Measurements from ENCODE around the gene PIEZO1. TPM values are rescaled to one million over a fixed set of nuclear protein-coding genes. Genes with fewer than 3 reads are reported as not detected.

Gene PIEZO1
- total and polyA plus RNA-seq, 10 of the 15 experiments (the other 5 are each of a cell fraction or from before 2014, with no cell fraction given) = 1.3 to 169 (median 33.4) TPM

DNA sequence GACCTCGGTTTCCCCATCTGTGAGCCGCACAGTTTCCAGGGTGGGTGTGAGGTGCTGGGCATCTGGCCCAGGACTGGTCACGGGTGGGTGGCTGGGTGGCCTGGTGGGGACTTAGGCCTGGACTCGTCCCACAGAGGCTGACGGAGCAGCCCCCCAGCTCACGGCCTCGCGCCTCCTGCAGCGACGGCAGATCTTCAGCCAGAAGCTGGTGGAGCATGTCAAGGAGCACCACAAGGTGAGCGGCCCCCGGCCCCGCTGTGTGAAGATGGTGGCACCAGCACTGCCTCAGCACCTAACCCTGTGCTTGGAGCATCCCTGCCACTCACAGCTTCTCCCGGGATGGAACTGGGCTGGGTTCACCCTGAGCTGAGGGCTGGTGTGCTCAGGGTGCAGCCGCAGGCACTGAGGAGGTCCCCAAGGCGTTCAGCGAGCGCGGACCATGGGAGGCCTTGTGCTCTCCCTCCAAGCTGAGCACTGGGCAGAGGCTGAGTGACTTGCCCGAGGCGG is 20.9 kb upstream of the PIEZO1 start:
- ChIA-PET RAD21 (ENCODE audit: unreplicated experiment) (no interaction called here), SMC1A (ENCODE audit: uncharacterized antibody, unreplicated experiment) (no interaction called here), POLR2A (no interaction called here), CTCF (no interaction called here)
- intact Hi-C loops (cut with micrococcal nuclease; ENCODE audit: unreplicated experiment) (no loop called here), in situ Hi-C loops (cut with MboI) (no loop called here)
- ATAC-seq = no peak
- Histone ChIP-seq H3K4me2 (ENCODE audit: control insufficient read depth, insufficient read depth) (peak overlapping the region; percentile 66; the same call in 1 of the 2 replicates), H2AFZ (ENCODE audit: control insufficient read depth, low read depth, low read length) (no peak overlapping the region), H3K4me3 (no peak overlapping the region), H3K79me2 (ENCODE audit: control insufficient read depth, insufficient read depth, low read length) (peaks cover 46% of the 10 kb centered on the region), H3K4me1 (ENCODE audit: control insufficient read depth, insufficient read depth, low read length) (peaks cover 23% of the 10 kb centered on the region), H3K9ac (ENCODE audit: control insufficient read depth, insufficient read depth, low read length) (no peak overlapping the region), H3K27ac (ENCODE audit: control insufficient read depth, insufficient read depth) (no peak overlapping the region), H4K20me1 (ENCODE audit: control insufficient read depth, insufficient read depth) (no peaks in the 10 kb centered on the region), H3K9me3 (replicated peaks; ENCODE audit: control insufficient read depth, insufficient read depth, low read length) (no peaks in the 10 kb centered on the region), H3K27me3 (replicated peaks in 1 of 2; ENCODE audit: control insufficient read depth in 2 of 2, insufficient read depth in 2 of 2, low read length in 1 of 2) (no peaks in the 10 kb centered on the region), H3K36me3 (ENCODE audit: control insufficient read depth in 2 of 2, insufficient read depth in 2 of 2, low read length in 1 of 2) (peaks cover 6 to 42% of the 10 kb centered on the region in 2 experiments; a peak in 3 of 4 replicates)
- BruUV-seq (replicated peaks) = no TSS peak
- TF ChIP-seq BCL11A (IDR thresholded peaks at IDR 0.05; ENCODE audit: low read depth, low read length) (no peak), NFYB (IDR thresholded peaks at IDR 0.05; ENCODE audit: insufficient read depth, low read depth, low read length) (no peak), NFYA (IDR thresholded peaks at IDR 0.05; ENCODE audit: borderline replicate concordance, low read depth, low read length) (no peak), HCFC1 (IDR thresholded peaks at IDR 0.05; ENCODE audit: low read length) (no peak), HDAC6 (IDR thresholded peaks at IDR 0.05; ENCODE audit: unreplicated experiment) (no peak), CHD2 (IDR thresholded peaks at IDR 0.05; ENCODE audit: borderline replicate concordance, low read depth, low read length) (no peak), EED (IDR thresholded peaks at IDR 0.05; ENCODE audit: low read depth) (no peak), BCL3 (IDR thresholded peaks at IDR 0.05; ENCODE audit: borderline replicate concordance, insufficient read depth, low read depth, low read length, poor library complexity, severe bottlenecking) (no peak), NKRF (conservative IDR thresholded peaks at IDR 0.05) (no peak), IRF4 (IDR thresholded peaks at IDR 0.05; ENCODE audit: low read depth, low read length) (no peak), SMARCA5 (IDR thresholded peaks at IDR 0.05) (no peak), KLF5 (IDR thresholded peaks at IDR 0.05; ENCODE audit: partially characterized antibody) (no peak), MLLT1 (IDR thresholded peaks at IDR 0.05) (no peak), ESRRA (IDR thresholded peaks at IDR 0.05; ENCODE audit: low read length) (no peak)
- TF ChIP-seq, protein P1, sequence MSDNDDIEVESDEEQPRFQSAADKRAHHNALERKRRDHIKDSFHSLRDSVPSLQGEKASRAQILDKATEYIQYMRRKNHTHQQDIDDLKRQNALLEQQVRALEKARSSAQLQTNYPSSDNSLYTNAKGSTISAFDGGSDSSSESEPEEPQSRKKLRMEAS (IDR thresholded peaks at IDR 0.05; ENCODE audit: low read depth, low read length) = no peak
- DNase-seq (ENCODE audit: low read depth, low spot score) = no peak
- no peak for FAIRE-seq
- WGBS (ENCODE audit: insufficient coverage, insufficient replicate concordance, low lambda C conversion rate, missing lambda C conversion rate) = 95% methylated on average over 18 of the region's 21 CpGs

Measured in GM12878 (cell line).